A549 treated with GW870086 at 1 μM for 4 hours (cell line): ENCODE measurements around the gene ARL2. TPM values are rescaled to one million over a fixed set of nuclear protein-coding genes. Genes with fewer than 3 reads are reported as not detected.

ENCODE experiments used
- total RNA-seq: library from RNA; stranded (reverse); fragments of 200-300 nt; extraction: Qiagen RNA extraction; gene quantifications from 5 replicates; pipeline ENCODE4 v1.2.3, GENCODE V29; 2022; ENCODE audit warnings: low read depth

The ARL2 gene
- total RNA-seq, result 157 to 200 TPM (median 182 TPM) in 5 replicates

DNA sequence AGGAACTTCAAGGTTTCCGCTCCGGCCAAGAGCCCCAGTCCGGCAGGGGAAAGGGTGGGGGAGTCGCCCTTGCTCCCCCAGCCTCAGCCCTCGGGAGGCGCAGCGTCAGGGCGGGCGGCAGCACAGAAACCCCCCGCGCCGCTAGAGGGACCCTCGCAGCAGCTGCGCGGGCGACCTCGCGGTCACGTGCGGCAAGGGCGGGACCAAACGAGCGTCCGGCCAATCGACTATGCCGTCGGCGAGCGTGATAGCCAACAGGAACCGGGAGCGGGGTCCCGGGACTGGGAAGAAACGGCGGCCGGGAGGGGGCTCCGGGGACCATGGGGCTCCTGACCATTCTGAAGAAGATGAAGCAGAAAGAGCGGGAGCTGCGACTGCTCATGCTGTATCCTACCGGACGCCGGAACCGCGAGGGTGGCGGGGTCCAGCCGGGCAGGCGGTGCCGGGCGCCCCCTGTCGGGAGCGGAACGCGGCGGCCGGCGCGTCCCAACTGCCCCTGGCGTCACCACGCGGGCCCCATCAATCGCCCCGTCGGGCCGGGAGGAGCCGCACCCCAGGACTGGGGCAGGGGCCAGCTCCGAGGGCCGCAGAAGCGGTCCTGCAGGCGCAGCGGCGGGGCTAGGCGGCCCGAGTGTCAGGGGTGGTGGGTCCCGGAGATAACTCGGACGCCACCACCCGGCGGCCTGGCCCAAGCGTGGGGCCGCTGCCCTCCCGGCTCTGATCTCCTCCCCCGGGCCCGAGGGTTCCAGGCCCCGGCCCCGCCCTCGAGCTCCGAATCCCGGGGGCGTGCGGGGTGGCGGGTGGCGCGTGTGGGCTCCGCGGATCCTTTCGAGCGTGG, at the start of gene ARL2:
Gene ARL2, plus strand, starts transcription at position 273 of the 838 bp plus-strand sequence. Its CDS starts 48 bp downstream, at position 321.

DNA sequence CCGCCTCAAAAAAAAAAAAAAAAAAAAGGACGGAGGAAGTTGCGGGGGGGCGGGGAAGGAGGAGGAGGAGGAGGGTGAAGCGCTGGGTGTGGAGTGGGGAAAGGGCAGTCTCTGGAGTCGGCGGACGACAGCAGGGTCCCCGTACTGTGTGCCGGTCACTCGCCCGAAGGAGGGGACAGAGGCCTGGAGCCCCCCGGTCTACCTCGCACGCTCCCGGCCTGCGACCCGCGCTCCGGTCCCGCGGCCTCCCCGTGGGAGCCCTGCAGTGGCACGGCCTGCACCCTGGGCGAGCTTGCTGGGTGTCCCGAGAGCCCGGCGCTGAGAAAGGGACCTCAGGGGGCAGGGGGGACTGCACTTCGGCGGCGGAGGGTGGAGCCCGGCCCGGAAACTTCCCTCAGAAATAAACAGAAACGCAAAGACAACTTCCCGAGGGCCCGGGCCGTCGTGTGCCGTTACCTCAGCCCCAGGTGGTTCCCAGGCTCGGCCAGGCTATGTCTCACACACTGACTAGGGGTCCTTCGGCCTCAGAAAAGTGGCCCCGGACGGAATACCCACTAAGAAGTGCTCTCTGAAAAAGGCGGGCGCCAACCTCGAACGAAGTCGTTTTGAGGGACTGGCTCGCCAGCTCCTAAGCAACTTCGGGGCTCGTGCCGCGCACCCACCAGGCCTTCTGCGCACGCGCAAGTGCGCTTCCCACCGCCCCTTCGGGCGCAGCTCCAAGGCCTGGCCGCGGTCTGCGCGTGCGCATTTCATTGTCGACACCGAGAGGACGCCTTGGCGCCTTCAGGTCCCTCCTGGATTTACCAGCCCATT, 42.3 kb upstream of the ARL2 start, which contains the start of gene MAJIN:
Gene MAJIN, minus strand, starts transcription at position 688 of the 813 bp plus-strand sequence. CDS start 12,703 bp downstream, outside the sequence.

DNA sequence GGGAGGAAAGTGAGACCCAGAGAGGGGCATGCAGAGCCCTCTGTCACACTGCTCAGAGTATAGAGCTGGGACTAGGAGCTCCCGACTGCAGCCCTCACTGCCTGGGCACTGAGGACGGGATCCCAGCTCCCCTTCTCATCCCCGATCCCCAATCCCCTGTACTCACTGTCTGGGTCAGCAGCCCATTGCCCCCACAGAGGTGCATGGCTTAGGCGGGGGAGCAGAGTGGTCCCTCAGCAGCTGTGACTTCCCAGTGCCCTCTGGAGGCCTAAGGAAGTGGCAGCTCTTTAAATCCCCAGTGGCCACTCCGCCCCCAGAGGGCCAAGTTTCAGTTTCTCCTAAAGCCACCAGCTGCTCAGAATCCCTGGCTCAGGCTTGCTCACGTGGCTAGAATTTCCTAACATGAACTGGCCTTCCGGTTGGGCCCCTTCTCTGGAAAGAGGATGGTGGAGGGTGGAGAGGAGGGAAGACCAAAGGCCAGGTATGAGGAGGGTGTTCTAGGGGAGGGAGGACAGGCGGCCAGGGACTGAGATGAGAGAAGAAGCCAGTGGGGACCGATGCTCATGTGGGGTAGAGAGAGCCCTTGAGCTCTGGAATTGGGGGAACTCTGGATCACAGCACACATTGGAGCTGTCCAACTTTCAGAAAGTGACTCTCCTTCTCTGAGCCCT, 17.1 kb upstream of the ARL2 start, which contains the start of gene BATF2:
Gene BATF2, minus strand, starts transcription at position 262 of the 671 bp plus-strand sequence. Its CDS starts 57 bp downstream, at position 205.

GRCh38 chr11:65027213-65028067, 13.5 kb downstream of the ARL2 start, which contains the start of gene SNX15:
TSS of gene SNX15 (plus strand) at chr11:65027439. CDS start at chr11:65027538, 99 bp downstream.

GRCh38 chr11:65040847-65041622, 27.1 kb downstream of the ARL2 start, which contains the start of gene SAC3D1:
TSS of gene SAC3D1 (plus strand) at chr11:65041210. CDS start at chr11:65041293, 83 bp downstream.

GRCh38 chr11:65058419-65059054, 44.6 kb downstream of the ARL2 start, which contains the start of gene NAALADL1:
TSS of gene NAALADL1 (minus strand) at chr11:65058553. CDS start at chr11:65058521, 32 bp downstream.

Other genes with a start within 250 kb of the ARL2 start
- 160 to 206 TPM (median 161 TPM) in 5 replicates for gene SF1, start 235.6 kb upstream of the ARL2 start, total RNA-seq
- gene MAP4K2, start 210.9 kb upstream of the ARL2 start, total RNA-seq, result 6.9 to 9.1 TPM (median 8.0 TPM) in 5 replicates
- 28.7 to 39.3 TPM (median 36.7 TPM) in 5 replicates for gene MEN1, start 203.6 kb upstream of the ARL2 start, total RNA-seq
- 1.1 to 1.8 TPM (median 1.6 TPM) in 5 replicates for gene CDC42BPG, start 169.5 kb upstream of the ARL2 start, total RNA-seq
- gene EHD1, start 135.5 kb upstream of the ARL2 start, total RNA-seq, result 104 to 140 TPM (median 129 TPM) in 5 replicates
- 12.9 to 22.4 TPM (median 20.8 TPM) in 5 replicates for gene ATG2A, start 97.0 kb upstream of the ARL2 start, total RNA-seq
- 3.6 to 6.2 TPM (median 4.2 TPM) in 5 replicates for gene PPP2R5B, start 89.5 kb upstream of the ARL2 start, total RNA-seq
- not detected in 5 replicates for gene GPHA2, start 78.3 kb upstream of the ARL2 start, total RNA-seq
- gene MAJIN, start 42.1 kb upstream of the ARL2 start, total RNA-seq, result not detected in 5 replicates
- gene BATF2, start 17.2 kb upstream of the ARL2 start, total RNA-seq, result 0.61 to 1.3 TPM (median 0.67 TPM) in 5 replicates
- 20.2 to 23.7 TPM (median 21.5 TPM) in 5 replicates for gene SNX15, start 13.3 kb downstream of the ARL2 start, total RNA-seq
- 33.6 to 55.1 TPM (median 50.9 TPM) in 5 replicates for gene SAC3D1, start 27.1 kb downstream of the ARL2 start, total RNA-seq
- gene NAALADL1, start 44.4 kb downstream of the ARL2 start, total RNA-seq, result not detected in 5 replicates
- gene CDCA5, start 69.9 kb downstream of the ARL2 start, total RNA-seq, result 56.3 to 73.2 TPM (median 69.6 TPM) in 5 replicates
- gene ZFPL1, start 70.1 kb downstream of the ARL2 start, total RNA-seq, result 30.8 to 34.6 TPM (median 33.1 TPM) in 5 replicates
- 50.2 to 54.5 TPM (median 53.0 TPM) in 5 replicates for gene VPS51, start 82.1 kb downstream of the ARL2 start, total RNA-seq
- gene TM7SF2, start 97.7 kb downstream of the ARL2 start, total RNA-seq, result 5.3 to 6.8 TPM (median 5.5 TPM) in 5 replicates
- gene ZNHIT2, start 103.5 kb downstream of the ARL2 start, total RNA-seq, result 14.6 to 23.2 TPM (median 21.6 TPM) in 5 replicates
- 887 to 1,065 TPM (median 962 TPM) in 5 replicates for gene FAU, start 108.0 kb downstream of the ARL2 start, total RNA-seq
- 68.9 to 78.3 TPM (median 73.3 TPM) in 5 replicates for gene MRPL49, start 108.2 kb downstream of the ARL2 start, total RNA-seq
- 30.3 to 41.2 TPM (median 40.5 TPM) in 5 replicates for gene SYVN1, start 120.4 kb downstream of the ARL2 start, total RNA-seq
- gene SPDYC, start 156.1 kb downstream of the ARL2 start, total RNA-seq, result not detected in 5 replicates
- gene CAPN1, start 167.8 kb downstream of the ARL2 start, total RNA-seq, result 94.0 to 119 TPM (median 113 TPM) in 5 replicates
- 11.8 to 20.5 TPM (median 13.7 TPM) in 5 replicates for gene POLA2, start 247.8 kb downstream of the ARL2 start, total RNA-seq